ENCODE measurements around the gene INPPL1. TPM values are rescaled to one million over a fixed set of nuclear protein-coding genes. Genes with fewer than 3 reads are reported as not detected.

The INPPL1 gene
- total RNA-seq, 1 experiment from 2014 or later: 214 TPM

GRCh38 chr11:72226701-72227100, 2.1 kb downstream of the INPPL1 start:
- H3K27ac Mint-ChIP-seq: no peak overlapping the region
- peaks cover 24 to 56% (median 53%) of the 10 kb centered on the region in 3 experiments; a peak in 6 of 7 replicates for H3K36me3 Mint-ChIP-seq (ENCODE audit: insufficient read depth in 1 of 3, low read depth in 3 of 3)
- Histone ChIP-seq H3K23ac (ENCODE audit: insufficient read length, low read depth, low read length) (no peak overlapping the region), H3K27ac (ENCODE audit: insufficient read length, low read depth, low read length) (no peak overlapping the region), H3K9ac (ENCODE audit: extremely low read depth, insufficient read length, low read length) (no peak overlapping the region), H2AFZ (ENCODE audit: low read length) (no peak overlapping the region), H3K14ac (ENCODE audit: insufficient read depth, low read length) (no peak overlapping the region; the same call in 1 of the 2 replicates), H4K91ac (ENCODE audit: insufficient read length, low read depth, low read length) (no peak overlapping the region), H2BK15ac (ENCODE audit: low read depth, low read length) (no peak overlapping the region), H3K23me2 (ENCODE audit: insufficient read length, low read depth, low read length, poor library complexity, severe bottlenecking) (peaks cover 16% of the 10 kb centered on the region), H2BK5ac (ENCODE audit: insufficient read length, low read length) (no peak overlapping the region), H3K4ac (ENCODE audit: low read depth, low read length) (no peak overlapping the region), H3T11ph (ENCODE audit: low read length) (no peak overlapping the region), H3K9me3 (ENCODE audit: control insufficient read depth, low read depth, low read length) (no peaks in the 10 kb centered on the region), H4K8ac (replicated peaks; ENCODE audit: insufficient read length, low read depth, low read length) (no peak overlapping the region), H3K56ac (ENCODE audit: insufficient read length, low read depth, low read length) (no peak overlapping the region), H3K27me3 (ENCODE audit: insufficient read depth, low read length) (no peaks in the 10 kb centered on the region), H4K20me1 (ENCODE audit: control insufficient read depth, insufficient read depth, insufficient read length) (peaks cover 2% of the 10 kb centered on the region), H2BK120ac (ENCODE audit: low read depth, low read length, poor library complexity, severe bottlenecking) (no peak overlapping the region), H3K79me1 (ENCODE audit: insufficient read depth, low read depth, low read length, poor library complexity, severe bottlenecking) (peaks cover 3% of the 10 kb centered on the region), H4K5ac (ENCODE audit: insufficient read length, low read depth, low read length) (no peak overlapping the region), H2BK20ac (ENCODE audit: low read depth, low read length, poor library complexity, severe bottlenecking) (no peak overlapping the region), H3K4me2 (ENCODE audit: insufficient read depth, insufficient read length, low read length) (no peak overlapping the region), H3K18ac (ENCODE audit: insufficient read length, low read depth, low read length) (no peak overlapping the region), H3K79me2 (ENCODE audit: insufficient read depth, low read length) (peaks cover 4% of the 10 kb centered on the region; the same call in 1 of the 2 replicates), H3K4me1 (ENCODE audit: insufficient read depth, low read length) (peaks cover 2% of the 10 kb centered on the region; the same call in 1 of the 2 replicates), H2AK5ac (ENCODE audit: insufficient read length, low read length) (no peak overlapping the region), H2BK12ac (ENCODE audit: insufficient read length, low read depth, low read length) (no peak overlapping the region)
- no peaks in the 10 kb centered on the region for H3K9me3 Mint-ChIP-seq
- H3K27me3 Mint-ChIP-seq (ENCODE audit: low read depth): peaks cover 3% of the 10 kb centered on the region
- DNase-seq: peak; percentile 13
- no CpG with 5 or more reads among the region's 5 CpGs for WGBS (ENCODE audit: extremely low coverage, insufficient read length, low lambda C conversion rate)
- H3K4me3 Mint-ChIP-seq: peak overlapping the region; percentile 89 to 95; a peak in 2 of 5 replicates
- peaks cover 23 to 31% of the 10 kb centered on the region in 2 experiments for H3K4me1 Mint-ChIP-seq
- TF ChIP-seq CTCF (conservative IDR thresholded peaks at IDR 0.05): no peak
